K562 (cell line): ENCODE measurements around the gene MAB21L3. TPM values are rescaled to one million over a fixed set of nuclear protein-coding genes. Genes with fewer than 3 reads are reported as not detected.

Experiments
- ADNP ChIP-seq: fragments of 200-800 bp; sonication (Bioruptor generic); IDR thresholded peaks from 2 replicates; pipeline ENCODE4 v1.6.1; 2016; ENCODE audit warnings: missing genetic modification characterization, missing compliant biosample characterization
- ESRRB ChIP-seq: fragments of 250-450 bp; sonication (Bioruptor Pico); IDR thresholded peaks from 2 replicates; pipeline ENCODE4 v1.5.0; 2020; ENCODE audit warnings: mild to moderate bottlenecking, moderate library complexity, borderline replicate concordance
- GTF2E2 ChIP-seq: fragments of 200-800 bp; sonication (Bioruptor generic); IDR thresholded peaks from 2 replicates; pipeline ENCODE4 v1.6.1; 2016; ENCODE audit warnings: missing genetic modification characterization, missing compliant biosample characterization
- ILK ChIP-seq: fragments of 450-650 bp; IDR thresholded peaks from 2 replicates; pipeline ENCODE4 v1.6.1; 2016; ENCODE audit warnings: missing genetic modification characterization, low read depth, mild to moderate bottlenecking, missing compliant biosample characterization, moderate library complexity, borderline replicate concordance
- NBN ChIP-seq: fragments of 450-650 bp; IDR thresholded peaks from 2 replicates; pipeline ENCODE4 v1.6.1; 2016; ENCODE audit warnings: low read depth, mild to moderate bottlenecking
- NFE2L1 ChIP-seq: fragments of 450-650 bp; IDR thresholded peaks from 2 replicates; pipeline ENCODE4 v1.6.1; 2016; ENCODE audit warnings: missing genetic modification characterization, low read depth, mild to moderate bottlenecking, missing compliant biosample characterization, moderate library complexity, borderline replicate concordance
- PML ChIP-seq: IDR thresholded peaks from 2 replicates; pipeline ENCODE4 v1.6.1; 2012; ENCODE audit warnings: low read length, inconsistent platforms
- RBBP5 ChIP-seq: fragments of 200-600 bp; sonication (generic); IDR thresholded peaks from 2 replicates; pipeline ENCODE4 v1.6.1; 2012; ENCODE audit warnings: borderline replicate concordance, mild to moderate bottlenecking, low read length, control low read depth, inconsistent platforms; ENCODE audit not compliant: insufficient read depth, poor library complexity, severe bottlenecking
- RFX5 ChIP-seq: IDR thresholded peaks from 2 replicates; pipeline ENCODE4 v1.6.1; 2011; ENCODE audit warnings: low read depth, mild to moderate bottlenecking, improper control_type of control experiment, low read length
- TAF15 ChIP-seq: fragments of 200-400 bp; formaldehyde crosslinking; IDR thresholded peaks from 2 replicates; pipeline ENCODE4 v1.6.1; 2017; ENCODE audit warnings: mild to moderate bottlenecking, low read depth, low read length, moderate library complexity
- TBP ChIP-seq: optimal IDR thresholded peaks from 2 replicates; pipeline ENCODE3; 2011; ENCODE audit warnings: low read depth, low read length, improper control_type of control experiment
- TRIM28 ChIP-seq: fragments of 450-650 bp; IDR thresholded peaks from 2 replicates; pipeline ENCODE4 v1.6.1; 2017
- ZBTB8A ChIP-seq: fragments of 450-650 bp; IDR thresholded peaks from 2 replicates; pipeline ENCODE4 v1.6.1; 2018; ENCODE audit warnings: mild to moderate bottlenecking, moderate library complexity; ENCODE audit not compliant: partially characterized antibody
- ZNF140 ChIP-seq: fragments of 250-450 bp; sonication (Bioruptor Pico); IDR thresholded peaks from 2 replicates; pipeline ENCODE4 v1.8.0; 2021; ENCODE audit warnings: moderate library complexity, mild to moderate bottlenecking, inconsistent platforms
- ZNF253 ChIP-seq: fragments of 250-450 bp; sonication (Bioruptor Pico); conservative IDR thresholded peaks from 2 replicates; pipeline ENCODE4 v1.6.1; 2021; ENCODE audit warnings: mild to moderate bottlenecking
- polyA plus RNA-seq, 8 experiments: library from polyadenylated mRNA; depleted of rRNA in 4 of 8; stranded (reverse) in 5 of 8; unstranded in 3 of 8; fragments of >200 nt; fragmentation: Nextera tagmentation in 2 of 8; fragmentation: Illumina TruSeq in 1 of 8; extraction: Ambion mirVana in 2 of 8; extraction: Trizol in 1 of 8; gene quantifications; 2 replicates each; pipeline versions ENCODE4 v1.2.1 to v1.2.3, GENCODE V29; 2011 to 2014; ENCODE audit warnings: inconsistent platforms in 1 of 8, missing spikeins in 1 of 8
- total RNA-seq, 7 experiments: library from RNA; depleted of rRNA in 6 of 7; stranded (reverse); fragments of >200 nt in 6 of 7; fragmentation: Illumina TruSeq in 2 of 7; extraction: Trizol in 2 of 7; gene quantifications; 2 replicates each; pipeline versions ENCODE4 v1.2.1 to v1.2.3, GENCODE V29; 2011 to 2021; ENCODE audit warnings: low replicate concordance in 1 of 7
- TF ChIP-seq, protein P1 (sequence below), 2 experiments: fragments of 450-650 bp in 1 of 2; sonication (generic) in 1 of 2; formaldehyde crosslinking; conservative IDR thresholded peaks; 2 replicates each; pipeline versions ENCODE4 v1.4.0 to v1.8.1; 2020 to 2022; ENCODE audit warnings: mild to moderate bottlenecking in 1 of 2, missing genetic modification reagents in 1 of 2
- TF ChIP-seq, protein P2 (sequence below): fragments of 450-650 bp; IDR thresholded peaks from 2 replicates; pipeline ENCODE4 v1.6.1; 2017; ENCODE audit warnings: mild to moderate bottlenecking, moderate library complexity
- TF ChIP-seq, protein P3 (sequence below): fragments of 450-650 bp; conservative IDR thresholded peaks from 2 replicates; pipeline ENCODE4 v1.6.1; 2016; ENCODE audit warnings: missing genetic modification characterization, low read depth, mild to moderate bottlenecking, control low read depth, missing compliant biosample characterization
- TF ChIP-seq, protein P4 (sequence below): sonication (generic); formaldehyde crosslinking; IDR thresholded peaks from 2 replicates; pipeline ENCODE4 v1.8.0; 2022; ENCODE audit warnings: mild to moderate bottlenecking, missing genetic modification reagents
- TF ChIP-seq, protein P5 (sequence below): fragments of 200-800 bp; sonication (Bioruptor generic); IDR thresholded peaks from 2 replicates; pipeline ENCODE4 v1.6.1; 2017; ENCODE audit warnings: missing genetic modification characterization, missing compliant biosample characterization

Gene MAB21L3
- total and polyA plus RNA-seq, 9 of the 15 experiments (the other 6 are each of a cell fraction or from before 2014, with no cell fraction given), result not detected

DNA sequence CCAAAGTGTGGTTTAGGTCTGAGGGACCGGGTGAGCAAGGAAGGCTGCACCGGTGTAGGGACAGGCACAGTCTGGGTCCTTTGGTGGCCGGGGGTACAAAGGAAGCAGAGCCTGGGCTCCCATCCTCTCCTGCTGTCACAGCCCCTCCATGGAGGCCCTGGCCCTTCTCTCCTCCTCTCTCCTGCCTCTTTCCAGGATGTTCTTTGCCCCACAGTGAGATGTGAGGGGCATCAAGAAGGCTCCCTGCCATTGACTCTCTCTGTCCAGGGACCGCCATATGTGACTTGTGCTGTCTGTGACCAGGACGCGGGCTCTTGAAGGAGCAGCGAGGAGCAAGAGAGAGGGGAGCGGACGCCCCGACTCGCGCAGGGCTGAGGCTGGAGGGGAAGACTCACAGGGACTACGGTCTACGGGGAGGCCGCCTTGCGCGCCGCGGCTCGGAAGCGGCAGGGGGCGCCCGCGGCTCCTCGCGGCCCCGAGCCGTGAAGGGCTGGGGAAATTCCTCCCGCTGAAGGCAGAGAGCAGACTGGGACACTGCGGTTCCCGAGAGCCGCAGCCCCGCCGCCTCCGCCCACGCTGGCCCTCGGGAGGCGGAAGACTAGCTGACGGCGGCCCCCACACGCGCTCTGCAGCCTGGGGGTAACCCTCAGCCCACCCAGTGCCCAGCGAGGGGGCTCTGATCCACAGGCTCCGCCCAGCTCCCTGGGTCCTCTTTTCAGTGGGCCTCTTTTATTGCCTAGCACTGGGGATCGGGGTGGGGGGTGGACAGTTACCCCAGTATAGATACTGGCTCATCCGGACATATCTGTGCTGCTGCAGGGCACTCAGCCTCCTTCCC, 40.8 kb downstream of the MAB21L3 start (continued):
- no peak for TF ChIP-seq RBBP5
- no peak for TF ChIP-seq GTF2E2 (tag)
- TF ChIP-seq NFE2L1 (tag), result no peak
- TF ChIP-seq ZBTB8A, result no peak
- TF ChIP-seq, protein P1, sequence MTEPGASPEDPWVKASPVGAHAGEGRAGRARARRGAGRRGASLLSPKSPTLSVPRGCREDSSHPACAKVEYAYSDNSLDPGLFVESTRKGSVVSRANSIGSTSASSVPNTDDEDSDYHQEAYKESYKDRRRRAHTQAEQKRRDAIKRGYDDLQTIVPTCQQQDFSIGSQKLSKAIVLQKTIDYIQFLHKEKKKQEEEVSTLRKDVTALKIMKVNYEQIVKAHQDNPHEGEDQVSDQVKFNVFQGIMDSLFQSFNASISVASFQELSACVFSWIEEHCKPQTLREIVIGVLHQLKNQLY (CRISPR knock-in tag; conservative IDR thresholded peaks at IDR 0.05), result no peak
- TF ChIP-seq, protein P2, sequence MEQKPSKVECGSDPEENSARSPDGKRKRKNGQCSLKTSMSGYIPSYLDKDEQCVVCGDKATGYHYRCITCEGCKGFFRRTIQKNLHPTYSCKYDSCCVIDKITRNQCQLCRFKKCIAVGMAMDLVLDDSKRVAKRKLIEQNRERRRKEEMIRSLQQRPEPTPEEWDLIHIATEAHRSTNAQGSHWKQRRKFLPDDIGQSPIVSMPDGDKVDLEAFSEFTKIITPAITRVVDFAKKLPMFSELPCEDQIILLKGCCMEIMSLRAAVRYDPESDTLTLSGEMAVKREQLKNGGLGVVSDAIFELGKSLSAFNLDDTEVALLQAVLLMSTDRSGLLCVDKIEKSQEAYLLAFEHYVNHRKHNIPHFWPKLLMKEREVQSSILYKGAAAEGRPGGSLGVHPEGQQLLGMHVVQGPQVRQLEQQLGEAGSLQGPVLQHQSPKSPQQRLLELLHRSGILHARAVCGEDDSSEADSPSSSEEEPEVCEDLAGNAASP, result no peak
- TF ChIP-seq, protein P3, sequence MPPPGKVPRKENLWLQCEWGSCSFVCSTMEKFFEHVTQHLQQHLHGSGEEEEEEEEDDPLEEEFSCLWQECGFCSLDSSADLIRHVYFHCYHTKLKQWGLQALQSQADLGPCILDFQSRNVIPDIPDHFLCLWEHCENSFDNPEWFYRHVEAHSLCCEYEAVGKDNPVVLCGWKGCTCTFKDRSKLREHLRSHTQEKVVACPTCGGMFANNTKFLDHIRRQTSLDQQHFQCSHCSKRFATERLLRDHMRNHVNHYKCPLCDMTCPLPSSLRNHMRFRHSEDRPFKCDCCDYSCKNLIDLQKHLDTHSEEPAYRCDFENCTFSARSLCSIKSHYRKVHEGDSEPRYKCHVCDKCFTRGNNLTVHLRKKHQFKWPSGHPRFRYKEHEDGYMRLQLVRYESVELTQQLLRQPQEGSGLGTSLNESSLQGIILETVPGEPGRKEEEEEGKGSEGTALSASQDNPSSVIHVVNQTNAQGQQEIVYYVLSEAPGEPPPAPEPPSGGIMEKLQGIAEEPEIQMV (tag), result no peak
- TF ChIP-seq ILK (tag), result no peak
- 0 out of 2 replicates have a peak, but pooled peaks have one; percentile 44 for TF ChIP-seq TRIM28
- TF ChIP-seq TBP, result peak; percentile 90
- TF ChIP-seq, protein P4, sequence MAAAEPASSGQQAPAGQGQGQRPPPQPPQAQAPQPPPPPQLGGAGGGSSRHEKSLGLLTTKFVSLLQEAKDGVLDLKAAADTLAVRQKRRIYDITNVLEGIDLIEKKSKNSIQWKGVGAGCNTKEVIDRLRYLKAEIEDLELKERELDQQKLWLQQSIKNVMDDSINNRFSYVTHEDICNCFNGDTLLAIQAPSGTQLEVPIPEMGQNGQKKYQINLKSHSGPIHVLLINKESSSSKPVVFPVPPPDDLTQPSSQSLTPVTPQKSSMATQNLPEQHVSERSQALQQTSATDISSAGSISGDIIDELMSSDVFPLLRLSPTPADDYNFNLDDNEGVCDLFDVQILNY (CRISPR knock-in tag), result no peak
- TF ChIP-seq ZNF253 (CRISPR knock-in tag), result no peak
- no peak for TF ChIP-seq PML
- TF ChIP-seq, protein P5, sequence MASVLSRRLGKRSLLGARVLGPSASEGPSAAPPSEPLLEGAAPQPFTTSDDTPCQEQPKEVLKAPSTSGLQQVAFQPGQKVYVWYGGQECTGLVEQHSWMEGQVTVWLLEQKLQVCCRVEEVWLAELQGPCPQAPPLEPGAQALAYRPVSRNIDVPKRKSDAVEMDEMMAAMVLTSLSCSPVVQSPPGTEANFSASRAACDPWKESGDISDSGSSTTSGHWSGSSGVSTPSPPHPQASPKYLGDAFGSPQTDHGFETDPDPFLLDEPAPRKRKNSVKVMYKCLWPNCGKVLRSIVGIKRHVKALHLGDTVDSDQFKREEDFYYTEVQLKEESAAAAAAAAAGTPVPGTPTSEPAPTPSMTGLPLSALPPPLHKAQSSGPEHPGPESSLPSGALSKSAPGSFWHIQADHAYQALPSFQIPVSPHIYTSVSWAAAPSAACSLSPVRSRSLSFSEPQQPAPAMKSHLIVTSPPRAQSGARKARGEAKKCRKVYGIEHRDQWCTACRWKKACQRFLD (CRISPR knock-in tag), result no peak
- no peak for TF ChIP-seq RFX5
- no peak for TF ChIP-seq TAF15
- no peak for TF ChIP-seq ESRRB (CRISPR knock-in tag)
- TF ChIP-seq ZNF140 (CRISPR knock-in tag), result no peak
- peak; percentile 65; the same call in 1 of the 2 replicates for TF ChIP-seq NBN
- no peak for TF ChIP-seq ADNP (tag)
